Psoas muscle (tissue), 8 donors: Measurements from ENCODE around the gene LUZP4. TPM values are rescaled to one million over a fixed set of nuclear protein-coding genes. Genes with fewer than 3 reads are reported as not detected.

Experiments
- ATAC-seq, 4 donors: fragments of 200-7000 bp; cut with Tn5 transposase; one replicate each; pipeline ENCODE4 v1.9.1; 2020; ENCODE audit warnings: moderate library complexity in 3 of 4, mild to moderate bottlenecking in 2 of 4
- DNase-seq, 2 donors: peaks; one replicate each; pipeline ENCODE4 v3.0.0-alpha.2; 2020
- H3K27ac ChIP-seq: fragments of 200-600 bp; one replicate; pipeline ENCODE4 v1.8.0; 2022
- H3K27me3 ChIP-seq, 3 donors: fragments of 200-600 bp in 1 of 3; one replicate each; pipeline versions ENCODE4 v1.6.1 to v1.8.0; 2013 to 2022; ENCODE audit warnings: low read length in 2 of 3, mild to moderate bottlenecking in 2 of 3, moderate library complexity in 1 of 3; ENCODE audit not compliant: insufficient read depth in 3 of 3
- H3K36me3 ChIP-seq, 2 donors: fragments of 200-600 bp in 1 of 2; one replicate each; pipeline versions ENCODE4 v1.6.1 to v1.8.0; 2013 to 2022; ENCODE audit warnings: low read depth in 1 of 2, mild to moderate bottlenecking in 1 of 2, moderate library complexity in 1 of 2; ENCODE audit not compliant: insufficient read depth in 1 of 2
- H3K4me1 ChIP-seq: fragments of 200-600 bp; one replicate; pipeline ENCODE4 v1.8.0; 2022
- H3K4me3 ChIP-seq: fragments of 200-600 bp; one replicate; pipeline ENCODE4 v1.8.0; 2022; ENCODE audit warnings: mild to moderate bottlenecking
- H3K9me3 ChIP-seq: fragments of 200-600 bp; one replicate; pipeline ENCODE4 v1.8.0; 2022
- CTCF ChIP-seq: fragments of 200-600 bp; IDR thresholded peaks from one replicate; pipeline ENCODE4 v1.8.0; 2022; ENCODE audit warnings: antibody characterized with exemption
- WGBS, 3 donors: extraction: QIAGEN DNeasy Blood & Tissue Kit; methylation state at CpG; one replicate each; pipeline versions ENCODE4 v1.1.6 to v1.1.7; 2013; 5-methylcytosine and 5-hydroxymethylcytosine counted together
- intact Hi-C, 2 donors: fragments of 100-400 bp; cut with DNase I; formaldehyde crosslinking; loops; one replicate each; pipeline versions ENCODE4 v1.11.0 to v1.14.2; 2022
- polyA plus RNA-seq, 3 donors: library from polyadenylated mRNA; stranded (reverse); fragments of 200-250 nt; gene quantifications; one replicate each; pipeline ENCODE4 v1.2.3, GENCODE V29; 2013
- total RNA-seq, 4 donors: library from RNA; stranded (reverse); fragmentation: NEBNext Ultra II Directional in 2 of 4; extraction: Animal tissue kit (Norgen Biotek cat#: 25700) in 2 of 4; gene quantifications; one replicate each; pipeline versions ENCODE4 v1.2.1 to v1.2.4, GENCODE V29; 2021 to 2023
- donor health status: healthy with polysubstance abuse.
- donor health status: DM: no; HTN: no; CAD: no; lungs with moderate emphysema.
- donor health status: Bipolar disorder and iron deficiency.
- donor health status: healthy.
- donor health status: DM: yes; HTN: yes; CAD: no.
- donor health status: DM: no; HTN: no; CAD: no.
- donor health status: DM: no; HTN: no; CAD: no.
- donor health status: DM: yes; HTN: yes; CAD: no.

The LUZP4 gene
- total and polyA plus RNA-seq, 7 donors = not detected

GRCh38 chrX:115259238-115259875, 30.2 kb upstream of the LUZP4 start:
- H3K36me3 ChIP-seq = no peaks in the 10 kb centered on the region
- ATAC-seq (no peak), DNase-seq (no peak)
- no peaks in the 10 kb centered on the region for H3K9me3 ChIP-seq
- intact Hi-C loops = no loop called here
- 37 to 45% (median 43%) methylated on average over 3 of the region's 3 CpGs for WGBS, 3 donors
- H3K4me3 ChIP-seq = no peak overlapping the region
- H3K27ac ChIP-seq = no peak overlapping the region
- H3K27me3 ChIP-seq = peaks cover 0 to 21% (median 0%) of the 10 kb centered on the region in 3 donors
- no peaks in the 10 kb centered on the region for H3K4me1 ChIP-seq
- no peak for TF ChIP-seq CTCF

DNA sequence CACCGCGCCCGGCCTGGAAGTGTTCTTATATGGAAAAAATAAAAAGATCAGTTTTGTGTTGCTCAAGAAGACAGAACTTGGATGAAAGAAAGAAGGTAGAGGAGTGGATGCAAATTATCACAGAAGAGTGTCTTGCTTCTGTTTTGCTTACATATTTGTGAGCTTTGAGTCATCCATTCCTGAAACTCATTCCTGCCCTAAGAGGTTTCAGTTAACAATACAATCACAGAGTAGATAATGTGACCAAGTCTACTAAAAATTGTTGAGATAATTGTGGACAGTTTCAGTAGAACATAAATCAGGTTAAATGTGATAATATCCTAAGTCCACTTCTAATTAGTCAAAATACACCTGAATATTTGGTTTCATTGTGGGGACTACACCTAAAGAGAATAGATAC, 29.2 kb upstream of the LUZP4 start:
- no peak for TF ChIP-seq CTCF
- intact Hi-C loops = no loop called here
- Histone ChIP-seq H3K27me3 (peaks cover 0 to 21% (median 0%) of the 10 kb centered on the region in 3 donors), H3K4me1 (no peaks in the 10 kb centered on the region), H3K27ac (no peak overlapping the region), H3K4me3 (no peak overlapping the region), H3K9me3 (no peaks in the 10 kb centered on the region), H3K36me3 (no peaks in the 10 kb centered on the region)
- ATAC-seq (no peak), DNase-seq (no peak)
- 86 to 100% (median 95%) methylated on average over 3 of the region's 3 CpGs for WGBS, 3 donors

DNA sequence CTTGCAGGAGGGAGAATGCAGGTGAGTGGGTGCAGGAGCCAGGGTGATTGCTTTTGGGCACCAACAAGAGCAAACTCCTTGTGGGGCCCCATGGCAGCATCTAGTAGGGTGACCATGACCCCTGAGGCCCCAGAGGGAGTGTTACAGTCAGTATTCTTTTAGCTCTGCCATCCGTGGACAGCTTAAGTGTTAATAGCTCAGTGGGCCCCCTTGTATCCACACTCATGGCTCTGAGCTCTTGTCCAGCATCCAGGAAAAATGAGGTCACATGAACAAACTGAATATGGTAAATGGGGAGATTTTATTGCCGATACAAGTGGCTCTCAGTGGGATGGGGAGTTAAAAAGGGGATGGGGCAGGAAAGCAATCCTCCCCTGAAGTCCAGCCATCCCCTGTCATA, 28.4 kb upstream of the LUZP4 start:
- Histone ChIP-seq H3K4me1 (no peaks in the 10 kb centered on the region), H3K36me3 (no peaks in the 10 kb centered on the region), H3K4me3 (no peak overlapping the region), H3K27me3 (peaks cover 0 to 21% (median 0%) of the 10 kb centered on the region in 3 donors), H3K9me3 (no peaks in the 10 kb centered on the region), H3K27ac (no peak overlapping the region)
- WGBS, 3 donors = 55 to 79% (median 71%) methylated on average over 2 of the region's 2 CpGs
- DNase-seq = no peak
- intact Hi-C loops = no loop called here
- ATAC-seq = no peak
- TF ChIP-seq CTCF = no peak

DNA sequence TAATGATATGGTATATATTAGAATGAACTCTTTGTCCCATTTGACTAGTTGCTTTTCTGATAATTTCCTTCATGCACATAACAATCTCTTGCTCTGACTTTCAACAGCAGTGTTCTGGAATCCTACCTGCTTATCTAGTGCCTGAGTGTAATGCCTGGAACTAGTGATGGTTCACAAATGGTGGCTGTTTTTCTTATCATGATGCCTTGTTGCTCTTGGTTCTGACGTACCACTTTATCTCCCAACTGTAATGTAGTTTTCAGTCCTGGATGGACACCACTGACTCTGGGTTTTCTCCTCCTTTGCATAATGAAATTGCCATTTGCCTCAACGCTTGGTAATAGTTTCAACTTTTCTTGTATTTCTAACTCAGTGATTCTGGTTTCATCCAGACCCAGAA, 25.5 kb upstream of the LUZP4 start:
- H3K27me3 ChIP-seq = peaks cover 0 to 7% (median 0%) of the 10 kb centered on the region in 3 donors
- no peak for TF ChIP-seq CTCF

DNA sequence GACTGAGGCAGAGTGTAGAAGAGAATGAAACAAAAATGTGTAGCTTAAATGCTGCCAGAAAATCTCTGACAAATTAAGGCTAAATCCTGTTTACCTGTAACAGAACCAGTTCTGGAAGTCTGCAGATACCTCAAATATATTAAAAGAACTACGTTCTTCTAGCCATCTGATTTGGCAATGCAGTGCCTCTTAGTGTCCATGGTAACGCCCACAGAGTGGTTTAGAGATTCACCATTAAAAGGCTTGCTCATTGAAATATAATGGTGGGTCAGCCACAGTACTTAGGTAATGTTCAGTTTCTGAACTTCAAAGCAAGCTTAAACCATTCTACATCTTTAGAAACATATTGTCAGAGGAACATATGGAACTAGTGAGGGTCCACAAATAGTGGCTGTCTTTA, 23.2 kb upstream of the LUZP4 start:
- WGBS, 3 donors = 50 to 67% (median 59%) methylated on average over 2 of the region's 2 CpGs
- DNase-seq (no peak), ATAC-seq (no peak)
- Histone ChIP-seq H3K36me3 (no peaks in the 10 kb centered on the region), H3K27ac (no peak overlapping the region), H3K9me3 (no peaks in the 10 kb centered on the region), H3K4me3 (no peak overlapping the region), H3K27me3 (peaks cover 0 to 11% (median 0%) of the 10 kb centered on the region in 3 donors), H3K4me1 (no peaks in the 10 kb centered on the region)
- intact Hi-C loops = no loop called here
- no peak for TF ChIP-seq CTCF

More for the DNA sequence above, 25.5 kb upstream of the LUZP4 start:
- ATAC-seq (no peak), DNase-seq (no peak)
- H3K4me3 ChIP-seq = no peak overlapping the region
- intact Hi-C loops = no loop called here
- H3K9me3 ChIP-seq = no peaks in the 10 kb centered on the region
- no peaks in the 10 kb centered on the region for H3K4me1 ChIP-seq
- WGBS, 3 donors = 69 to 93% (median 90%) methylated on average over 2 of the region's 2 CpGs
- H3K27ac ChIP-seq = no peak overlapping the region
- no peaks in the 10 kb centered on the region for H3K36me3 ChIP-seq
